Fibroblast of skin of right biceps (primary cell): ENCODE data around the gene C11orf65.

Source experiments
- DNase-seq: peaks from one replicate; pipeline ENCODE4 v3.0.0-alpha.2; 2013

C11orf65 gene

GRCh38 chr11:108467091-108467823 lies at the start of gene C11orf65:
C11orf65 (minus strand) TSS chr11:108467529; CDS start chr11:108461559, 5,970 bp downstream.
- peak; percentile 98 for DNase-seq

GRCh38 chr11:108516125-108516524 lies 48.8 kb upstream of the C11orf65 start:
- DNase-seq = no peak

- peak; percentile 67 for DNase-seq
These were observed 45.4 kb upstream of the C11orf65 start for GRCh38 chr11:108512708-108513107.

GRCh38 chr11:108511851-108512474 lies 44.6 kb upstream of the C11orf65 start:
- DNase-seq = peak; percentile 87

GRCh38 chr11:108508653-108509593 lies 41.6 kb upstream of the C11orf65 start:
- no peak for DNase-seq

GRCh38 chr11:108501396-108501795 lies 34.1 kb upstream of the C11orf65 start:
- no peak for DNase-seq

- no peak for DNase-seq
These were observed 33.4 kb upstream of the C11orf65 start for GRCh38 chr11:108500721-108501120.

GRCh38 chr11:108500169-108500568 lies 32.8 kb upstream of the C11orf65 start:
- DNase-seq = no peak

GRCh38 chr11:108498816-108499408 lies 31.6 kb upstream of the C11orf65 start:
- DNase-seq = no peak

GRCh38 chr11:108498046-108498815 lies 30.9 kb upstream of the C11orf65 start, which contains the start of gene POGLUT3:
POGLUT3 (minus strand) TSS chr11:108498384; CDS start chr11:108498366, 18 bp downstream.
- DNase-seq = peak; percentile 73

- peak; percentile 99 for DNase-seq
These were observed 30.2 kb upstream of the C11orf65 start for GRCh38 chr11:108497317-108498045.

- DNase-seq = peak; percentile 26
These were observed 29.4 kb upstream of the C11orf65 start for GRCh38 chr11:108496643-108497256.

- no peak for DNase-seq
These were observed 28.0 kb upstream of the C11orf65 start for GRCh38 chr11:108495326-108495725.

GRCh38 chr11:108494182-108494581 lies 26.9 kb upstream of the C11orf65 start:
- DNase-seq = no peak

- DNase-seq = no peak
These were observed 24.6 kb upstream of the C11orf65 start for GRCh38 chr11:108491936-108492335.

GRCh38 chr11:108486828-108487227 lies 19.5 kb upstream of the C11orf65 start:
- DNase-seq = no peak

GRCh38 chr11:108486331-108486730 lies 19.0 kb upstream of the C11orf65 start:
- DNase-seq = no peak

GRCh38 chr11:108483163-108483562 lies 15.8 kb upstream of the C11orf65 start:
- no peak for DNase-seq

- DNase-seq = no peak
These were observed 7.5 kb upstream of the C11orf65 start for GRCh38 chr11:108474664-108475463.

GRCh38 chr11:108472681-108473080 lies 5.4 kb upstream of the C11orf65 start:
- no peak for DNase-seq
